Ishikawa (cell line): ENCODE data around the gene NEU3.

ENCODE experiments used
- CEBPB ChIP-seq: IDR thresholded peaks from 2 replicates; pipeline ENCODE4 v1.6.1; 2012
- CREB1 ChIP-seq: IDR thresholded peaks from 2 replicates; pipeline ENCODE4 v1.6.1; 2012; ENCODE audit warnings: low read depth
- EGR1 ChIP-seq: IDR thresholded peaks from 2 replicates; pipeline ENCODE4 v1.6.1; 2012
- EP300 ChIP-seq: IDR thresholded peaks from 2 replicates; pipeline ENCODE4 v1.6.1; 2012; ENCODE audit warnings: borderline replicate concordance
- FOXM1 ChIP-seq: IDR thresholded peaks from 2 replicates; pipeline ENCODE4 v1.6.1; 2012; ENCODE audit warnings: low read depth, borderline replicate concordance
- NFIC ChIP-seq: IDR thresholded peaks from 2 replicates; pipeline ENCODE4 v1.6.1; 2012
- RAD21 ChIP-seq: IDR thresholded peaks from 2 replicates; pipeline ENCODE4 v1.6.1; 2012; ENCODE audit warnings: low read depth
- REST ChIP-seq: IDR thresholded peaks from 2 replicates; pipeline ENCODE4 v1.6.1; 2012; ENCODE audit warnings: low read depth, mild to moderate bottlenecking
- TAF1 ChIP-seq: IDR thresholded peaks from 2 replicates; pipeline ENCODE4 v1.6.1; 2012; ENCODE audit warnings: low read depth, mild to moderate bottlenecking
- TCF12 ChIP-seq: IDR thresholded peaks from 2 replicates; pipeline ENCODE4 v1.6.1; 2012; ENCODE audit warnings: low read depth
- TEAD4 ChIP-seq: IDR thresholded peaks from 2 replicates; pipeline ENCODE4 v1.6.1; 2012
- USF1 ChIP-seq: IDR thresholded peaks from 2 replicates; pipeline ENCODE4 v1.6.1; 2012
- YY1 ChIP-seq: IDR thresholded peaks from 2 replicates; pipeline ENCODE4 v1.6.1; 2012; ENCODE audit warnings: low read depth
- ZBTB7A ChIP-seq: IDR thresholded peaks from 2 replicates; pipeline ENCODE4 v1.6.1; 2012; ENCODE audit warnings: low read depth
- TF ChIP-seq, protein P1 (sequence below): IDR thresholded peaks from 2 replicates; pipeline ENCODE4 v1.6.1; 2012

NEU3 gene

DNA sequence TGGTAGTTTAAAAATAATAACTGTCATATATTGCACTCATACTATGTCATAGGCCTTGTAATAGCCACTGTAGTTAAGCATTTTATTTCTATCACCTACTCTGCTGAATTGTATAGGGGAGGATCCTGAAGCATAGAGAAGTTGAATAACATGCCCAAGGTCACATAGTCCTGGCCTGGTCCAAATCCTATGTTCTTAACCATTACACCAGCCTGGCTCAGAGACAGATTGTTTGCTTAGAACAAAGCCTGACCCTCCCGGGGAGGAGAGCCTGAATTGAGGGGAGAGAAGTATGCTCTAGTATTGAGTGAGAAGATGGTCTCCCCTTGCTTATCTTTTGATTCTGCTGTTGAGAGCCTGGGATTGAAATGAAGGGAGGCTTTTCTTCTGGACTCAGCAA lies 2.2 kb downstream of the NEU3 start:
- TF ChIP-seq CEBPB (no peak), NFIC (no peak), ZBTB7A (no peak), EGR1 (no peak), CREB1 (no peak), TCF12 (no peak), EP300 (no peak), USF1 (no peak), REST (no peak), TAF1 (no peak), RAD21 (no peak), FOXM1 (no peak)
- TF ChIP-seq, protein P1, sequence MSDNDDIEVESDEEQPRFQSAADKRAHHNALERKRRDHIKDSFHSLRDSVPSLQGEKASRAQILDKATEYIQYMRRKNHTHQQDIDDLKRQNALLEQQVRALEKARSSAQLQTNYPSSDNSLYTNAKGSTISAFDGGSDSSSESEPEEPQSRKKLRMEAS: no peak

DNA sequence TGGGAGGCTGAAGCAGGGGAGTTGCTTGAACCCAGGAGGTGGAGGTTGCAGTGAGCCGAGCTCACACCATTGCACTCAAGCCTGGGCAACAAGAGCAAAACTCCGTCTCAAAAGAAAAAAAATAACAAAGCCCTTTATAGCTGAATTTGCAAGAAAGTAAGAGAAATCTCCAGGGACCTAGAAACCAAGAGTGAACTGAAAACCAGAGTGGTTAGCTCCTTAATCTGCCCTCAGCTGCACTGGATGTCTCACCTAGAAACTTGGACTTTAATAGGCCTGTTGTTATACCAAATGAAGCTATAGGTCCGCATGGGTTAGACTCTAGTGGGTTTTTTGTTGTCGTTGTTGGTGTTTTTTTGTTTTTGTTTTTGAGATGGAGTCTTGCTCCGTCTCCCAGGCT lies 4.1 kb downstream of the NEU3 start:
- TF ChIP-seq NFIC (no peak), EP300 (no peak), EGR1 (no peak), USF1 (no peak), ZBTB7A (no peak), RAD21 (no peak)

- no peak for TF ChIP-seq YY1
- no peak for TF ChIP-seq EP300
- TF ChIP-seq NFIC: no peak
- TF ChIP-seq USF1: no peak
- no peak for TF ChIP-seq TAF1
- no peak for TF ChIP-seq REST
- TF ChIP-seq, protein P1: no peak
- no peak for TF ChIP-seq CREB1
- no peak for TF ChIP-seq EGR1
- no peak for TF ChIP-seq TCF12
- TF ChIP-seq ZBTB7A: no peak
Measured at GRCh38 chr11:75000975-75001354, 12.2 kb downstream of the NEU3 start.

DNA sequence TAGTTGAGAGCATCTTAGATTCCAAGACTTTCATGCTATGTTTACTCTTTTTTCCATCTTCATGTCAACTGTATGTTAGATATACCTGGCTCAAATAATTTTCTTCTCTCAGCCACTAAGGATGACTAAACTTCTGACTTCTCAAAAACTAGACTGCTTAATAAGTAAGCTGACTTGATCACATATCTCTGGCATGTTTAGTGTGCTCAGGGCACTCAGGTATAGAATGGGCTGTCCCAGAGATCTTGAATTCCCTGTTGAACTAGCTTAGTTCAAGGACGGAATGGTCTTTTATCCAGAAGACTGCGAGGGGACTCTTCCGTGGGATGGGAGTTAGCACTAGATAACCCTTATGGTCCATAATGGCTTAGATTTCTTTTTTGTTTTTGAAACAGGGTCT lies 13.0 kb downstream of the NEU3 start:
- TF ChIP-seq TEAD4 (no peak), ZBTB7A (no peak)

GRCh38 chr11:75002516-75002915 lies 13.8 kb downstream of the NEU3 start:
- TF ChIP-seq EGR1: no peak
- TF ChIP-seq RAD21: no peak
- no peak for TF ChIP-seq ZBTB7A
- TF ChIP-seq YY1: no peak
- TF ChIP-seq TCF12: no peak
- no peak for TF ChIP-seq REST
- no peak for TF ChIP-seq CREB1
- TF ChIP-seq TEAD4: no peak
- TF ChIP-seq TAF1: no peak
- TF ChIP-seq CEBPB: no peak
- no peak for TF ChIP-seq FOXM1
- TF ChIP-seq, protein P1: no peak
- no peak for TF ChIP-seq USF1
- TF ChIP-seq EP300: no peak
- TF ChIP-seq NFIC: no peak
